Mucosa of descending colon (tissue), 3 donors: ENCODE results near the gene TMEFF2. TPM values are rescaled to one million over a fixed set of nuclear protein-coding genes. Genes with fewer than 3 reads are reported as not detected.

ENCODE experiments used
- ATAC-seq: fragments of 200-7000 bp; cut with Tn5 transposase; one replicate; pipeline ENCODE4 v1.9.1; 2020; ENCODE audit warnings: mild to moderate bottlenecking, moderate library complexity
- DNase-seq, 3 donors: peaks; one replicate each; pipeline ENCODE4 v3.0.0-alpha.2; 2020
- H3K36me3 ChIP-seq: fragments of 200-600 bp; one replicate; pipeline ENCODE4 v1.8.0; 2021; ENCODE audit warnings: low read depth, mild to moderate bottlenecking
- H3K4me1 ChIP-seq: fragments of 200-600 bp; one replicate; pipeline ENCODE4 v1.8.0; 2021; ENCODE audit warnings: low read depth, mild to moderate bottlenecking
- H3K4me3 ChIP-seq: fragments of 200-600 bp; one replicate; pipeline ENCODE4 v1.8.0; 2021; ENCODE audit warnings: mild to moderate bottlenecking
- H3K9me3 ChIP-seq: fragments of 200-600 bp; one replicate; pipeline ENCODE4 v1.8.0; 2021; ENCODE audit warnings: mild to moderate bottlenecking
- intact Hi-C, 2 donors: fragments of 100-400 bp; cut with DNase I in 1 of 2; cut with micrococcal nuclease in 1 of 2; formaldehyde crosslinking; loops; one replicate each; pipeline versions ENCODE4 v1.11.0 to v1.11.1; 2022; cut with DNase I, micrococcal nuclease
- total RNA-seq, 3 donors: library from RNA; stranded (reverse); fragmentation: NEBNext Ultra II Directional in 2 of 3; extraction: Animal tissue kit (Norgen Biotek cat#: 25700) in 2 of 3; gene quantifications; one replicate each; pipeline versions ENCODE4 v1.2.1 to v1.2.4, GENCODE V29; 2021 to 2023
- TF ChIP-seq, protein P1 (sequence below): fragments of 200-600 bp; IDR thresholded peaks from one replicate; pipeline ENCODE4 v1.8.0; 2022; ENCODE audit warnings: antibody characterized with exemption, mild to moderate bottlenecking
- donor health status: DM: no; HTN: no; CAD: no; lungs with moderate emphysema.
- donor health status: DM: no; HTN: no; CAD: no.
- donor health status: DM: no; HTN: yes; CAD: no.

The TMEFF2 gene
- total RNA-seq, 3 donors from 2014 or later = 0.31 to 1.0 TPM; not detected in 1

GRCh38 chr2:191912764-191913163, 282.0 kb downstream of the TMEFF2 start:
- Histone ChIP-seq H3K4me1 (no peaks in the 10 kb centered on the region), H3K9me3 (no peaks in the 10 kb centered on the region), H3K36me3 (no peaks in the 10 kb centered on the region), H3K4me3 (no peak overlapping the region)
- DNase-seq (no peak), ATAC-seq (no peak)
- TF ChIP-seq, protein P1, sequence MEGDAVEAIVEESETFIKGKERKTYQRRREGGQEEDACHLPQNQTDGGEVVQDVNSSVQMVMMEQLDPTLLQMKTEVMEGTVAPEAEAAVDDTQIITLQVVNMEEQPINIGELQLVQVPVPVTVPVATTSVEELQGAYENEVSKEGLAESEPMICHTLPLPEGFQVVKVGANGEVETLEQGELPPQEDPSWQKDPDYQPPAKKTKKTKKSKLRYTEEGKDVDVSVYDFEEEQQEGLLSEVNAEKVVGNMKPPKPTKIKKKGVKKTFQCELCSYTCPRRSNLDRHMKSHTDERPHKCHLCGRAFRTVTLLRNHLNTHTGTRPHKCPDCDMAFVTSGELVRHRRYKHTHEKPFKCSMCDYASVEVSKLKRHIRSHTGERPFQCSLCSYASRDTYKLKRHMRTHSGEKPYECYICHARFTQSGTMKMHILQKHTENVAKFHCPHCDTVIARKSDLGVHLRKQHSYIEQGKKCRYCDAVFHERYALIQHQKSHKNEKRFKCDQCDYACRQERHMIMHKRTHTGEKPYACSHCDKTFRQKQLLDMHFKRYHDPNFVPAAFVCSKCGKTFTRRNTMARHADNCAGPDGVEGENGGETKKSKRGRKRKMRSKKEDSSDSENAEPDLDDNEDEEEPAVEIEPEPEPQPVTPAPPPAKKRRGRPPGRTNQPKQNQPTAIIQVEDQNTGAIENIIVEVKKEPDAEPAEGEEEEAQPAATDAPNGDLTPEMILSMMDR = no peak
- intact Hi-C loops = no loop called here

GRCh38 chr2:191910518-191910917, 284.2 kb downstream of the TMEFF2 start:
- TF ChIP-seq, protein P1 = no peak
- Histone ChIP-seq H3K36me3 (no peaks in the 10 kb centered on the region), H3K4me1 (no peaks in the 10 kb centered on the region), H3K9me3 (no peaks in the 10 kb centered on the region), H3K4me3 (no peak overlapping the region)
- ATAC-seq (no peak), DNase-seq (no peak)
- intact Hi-C loops = no loop called here

- ATAC-seq = no peak
- no peak for DNase-seq
- no peaks in the 10 kb centered on the region for H3K36me3 ChIP-seq
- no peaks in the 10 kb centered on the region for H3K9me3 ChIP-seq
- no peak overlapping the region for H3K4me3 ChIP-seq
- H3K4me1 ChIP-seq = no peaks in the 10 kb centered on the region
- TF ChIP-seq, protein P1 = no peak
- intact Hi-C loops = no loop called here
These were observed 285.9 kb downstream of the TMEFF2 start for GRCh38 chr2:191908874-191909273.

GRCh38 chr2:191907545-191907944, 287.2 kb downstream of the TMEFF2 start:
- Histone ChIP-seq H3K36me3 (no peaks in the 10 kb centered on the region), H3K4me3 (no peak overlapping the region), H3K9me3 (no peaks in the 10 kb centered on the region), H3K4me1 (no peaks in the 10 kb centered on the region)
- ATAC-seq = no peak
- DNase-seq = no peak
- intact Hi-C loops = no loop called here
- TF ChIP-seq, protein P1 = no peak

- intact Hi-C loops = no loop called here
- Histone ChIP-seq H3K4me1 (no peaks in the 10 kb centered on the region), H3K36me3 (no peaks in the 10 kb centered on the region), H3K4me3 (no peak overlapping the region), H3K9me3 (no peaks in the 10 kb centered on the region)
- DNase-seq = no peak
- TF ChIP-seq, protein P1 = no peak
- no peak for ATAC-seq
These were observed 287.6 kb downstream of the TMEFF2 start for GRCh38 chr2:191907091-191907490.

- Histone ChIP-seq H3K4me1 (no peaks in the 10 kb centered on the region), H3K36me3 (no peaks in the 10 kb centered on the region), H3K4me3 (no peak overlapping the region), H3K9me3 (no peaks in the 10 kb centered on the region)
- intact Hi-C loops = no loop called here
- DNase-seq (no peak), ATAC-seq (no peak)
- TF ChIP-seq, protein P1 = no peak
These were observed 289.4 kb downstream of the TMEFF2 start for GRCh38 chr2:191905336-191905735.
